ENCODE data around the gene COX6A2. TPM values are rescaled to one million over a fixed set of nuclear protein-coding genes. Genes with fewer than 3 reads are reported as not detected.
A peak's percentile ranks its signal among the peaks of the same experiment; 100 is the strongest.

COX6A2 gene
- total and polyA plus RNA-seq, 2 experiments from 2014 or later = 6.0 TPM; not detected in 1

DNA sequence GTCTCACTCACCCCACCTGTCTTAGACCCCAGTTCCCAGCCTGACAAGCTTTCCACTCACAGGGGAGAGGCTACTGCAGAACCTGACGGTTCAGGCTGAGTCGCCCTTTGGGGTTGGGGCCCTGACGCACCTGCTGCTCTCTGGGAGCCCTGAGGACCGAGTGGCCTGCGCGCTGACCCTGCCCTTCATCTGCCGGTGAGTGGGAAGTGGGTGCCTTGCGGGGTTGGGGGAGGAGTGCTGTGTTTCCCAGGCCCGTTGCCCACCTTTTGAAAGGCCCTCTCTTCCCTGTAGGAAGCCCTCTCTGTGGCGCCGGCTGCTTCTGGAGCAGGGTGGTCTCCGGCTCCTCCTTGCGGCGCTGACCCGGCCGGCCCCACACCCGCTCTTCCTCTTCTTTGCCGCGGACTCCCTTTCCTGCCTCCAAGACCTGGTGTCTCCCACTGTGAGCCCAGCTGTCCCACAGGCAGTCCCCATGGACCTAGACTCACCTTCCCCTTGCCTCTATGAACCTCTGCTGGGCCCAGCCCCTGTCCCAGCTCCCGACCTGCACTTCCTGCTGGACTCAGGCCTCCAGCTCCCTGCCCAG, 37.7 kb upstream of the COX6A2 start:
- no peak overlapping the region for H3K4me3 Mint-ChIP-seq
- no peaks in the 10 kb centered on the region; the same call in 2 of the 3 replicates for H3K4me1 Mint-ChIP-seq
- no peak for ATAC-seq

More for the DNA sequence above, 37.7 kb upstream of the COX6A2 start:
- Histone ChIP-seq H3K9me2 (ENCODE audit: insufficient read depth) (no peaks in the 10 kb centered on the region), H2AFZ (no peak overlapping the region), H4K20me1 (replicated peaks; ENCODE audit: insufficient read depth) (no peaks in the 10 kb centered on the region; the same call in 1 of the 2 replicates), H3K4me2 (no peak overlapping the region), H3F3A (replicated peaks; ENCODE audit: low read depth) (no peaks in the 10 kb centered on the region), H3K36me3 (ENCODE audit: insufficient read depth) (no peaks in the 10 kb centered on the region; the same call in 1 of the 2 replicates), H3K4me3 (no peak overlapping the region), H3K4me1 (ENCODE audit: insufficient read depth) (no peaks in the 10 kb centered on the region), H3K27me3 (ENCODE audit: insufficient read depth) (peaks cover 5% of the 10 kb centered on the region; the same call in 1 of the 2 replicates), H3K79me2 (replicated peaks; ENCODE audit: insufficient read depth) (no peaks in the 10 kb centered on the region), H3K27ac (ENCODE audit: low read depth) (no peak overlapping the region)
- Mint-ChIP-seq H3K9me3 (no peaks in the 10 kb centered on the region; the same call in 2 of the 3 replicates), H3K27me3 (ENCODE audit: insufficient read depth, low read depth, poor library complexity) (peaks cover 5% of the 10 kb centered on the region), H3K27ac (0 out of 2 replicates have a peak overlapping the region, but pooled peaks have one; percentile 40), H3K36me3 (ENCODE audit: low read depth) (peaks cover 29% of the 10 kb centered on the region)
- DNase-seq (ENCODE audit: low spot score) = no peak
- TF ChIP-seq CREB1 (CRISPR knock-in tag; IDR thresholded peaks at IDR 0.05; ENCODE audit: low read depth) = no peak
- no peak for TF ChIP-seq ZNF114 (CRISPR knock-in tag; IDR thresholded peaks at IDR 0.05)
- TF ChIP-seq POLR2AphosphoS5 (IDR thresholded peaks at IDR 0.05; ENCODE audit: low read depth) = no peak
- no peak for TF ChIP-seq NANOG (IDR thresholded peaks at IDR 0.05; ENCODE audit: borderline replicate concordance)
- TF ChIP-seq CTCF (conservative IDR thresholded peaks at IDR 0.05; ENCODE audit: low read depth in 2 of 2) = no peak
- TF ChIP-seq, protein P1, sequence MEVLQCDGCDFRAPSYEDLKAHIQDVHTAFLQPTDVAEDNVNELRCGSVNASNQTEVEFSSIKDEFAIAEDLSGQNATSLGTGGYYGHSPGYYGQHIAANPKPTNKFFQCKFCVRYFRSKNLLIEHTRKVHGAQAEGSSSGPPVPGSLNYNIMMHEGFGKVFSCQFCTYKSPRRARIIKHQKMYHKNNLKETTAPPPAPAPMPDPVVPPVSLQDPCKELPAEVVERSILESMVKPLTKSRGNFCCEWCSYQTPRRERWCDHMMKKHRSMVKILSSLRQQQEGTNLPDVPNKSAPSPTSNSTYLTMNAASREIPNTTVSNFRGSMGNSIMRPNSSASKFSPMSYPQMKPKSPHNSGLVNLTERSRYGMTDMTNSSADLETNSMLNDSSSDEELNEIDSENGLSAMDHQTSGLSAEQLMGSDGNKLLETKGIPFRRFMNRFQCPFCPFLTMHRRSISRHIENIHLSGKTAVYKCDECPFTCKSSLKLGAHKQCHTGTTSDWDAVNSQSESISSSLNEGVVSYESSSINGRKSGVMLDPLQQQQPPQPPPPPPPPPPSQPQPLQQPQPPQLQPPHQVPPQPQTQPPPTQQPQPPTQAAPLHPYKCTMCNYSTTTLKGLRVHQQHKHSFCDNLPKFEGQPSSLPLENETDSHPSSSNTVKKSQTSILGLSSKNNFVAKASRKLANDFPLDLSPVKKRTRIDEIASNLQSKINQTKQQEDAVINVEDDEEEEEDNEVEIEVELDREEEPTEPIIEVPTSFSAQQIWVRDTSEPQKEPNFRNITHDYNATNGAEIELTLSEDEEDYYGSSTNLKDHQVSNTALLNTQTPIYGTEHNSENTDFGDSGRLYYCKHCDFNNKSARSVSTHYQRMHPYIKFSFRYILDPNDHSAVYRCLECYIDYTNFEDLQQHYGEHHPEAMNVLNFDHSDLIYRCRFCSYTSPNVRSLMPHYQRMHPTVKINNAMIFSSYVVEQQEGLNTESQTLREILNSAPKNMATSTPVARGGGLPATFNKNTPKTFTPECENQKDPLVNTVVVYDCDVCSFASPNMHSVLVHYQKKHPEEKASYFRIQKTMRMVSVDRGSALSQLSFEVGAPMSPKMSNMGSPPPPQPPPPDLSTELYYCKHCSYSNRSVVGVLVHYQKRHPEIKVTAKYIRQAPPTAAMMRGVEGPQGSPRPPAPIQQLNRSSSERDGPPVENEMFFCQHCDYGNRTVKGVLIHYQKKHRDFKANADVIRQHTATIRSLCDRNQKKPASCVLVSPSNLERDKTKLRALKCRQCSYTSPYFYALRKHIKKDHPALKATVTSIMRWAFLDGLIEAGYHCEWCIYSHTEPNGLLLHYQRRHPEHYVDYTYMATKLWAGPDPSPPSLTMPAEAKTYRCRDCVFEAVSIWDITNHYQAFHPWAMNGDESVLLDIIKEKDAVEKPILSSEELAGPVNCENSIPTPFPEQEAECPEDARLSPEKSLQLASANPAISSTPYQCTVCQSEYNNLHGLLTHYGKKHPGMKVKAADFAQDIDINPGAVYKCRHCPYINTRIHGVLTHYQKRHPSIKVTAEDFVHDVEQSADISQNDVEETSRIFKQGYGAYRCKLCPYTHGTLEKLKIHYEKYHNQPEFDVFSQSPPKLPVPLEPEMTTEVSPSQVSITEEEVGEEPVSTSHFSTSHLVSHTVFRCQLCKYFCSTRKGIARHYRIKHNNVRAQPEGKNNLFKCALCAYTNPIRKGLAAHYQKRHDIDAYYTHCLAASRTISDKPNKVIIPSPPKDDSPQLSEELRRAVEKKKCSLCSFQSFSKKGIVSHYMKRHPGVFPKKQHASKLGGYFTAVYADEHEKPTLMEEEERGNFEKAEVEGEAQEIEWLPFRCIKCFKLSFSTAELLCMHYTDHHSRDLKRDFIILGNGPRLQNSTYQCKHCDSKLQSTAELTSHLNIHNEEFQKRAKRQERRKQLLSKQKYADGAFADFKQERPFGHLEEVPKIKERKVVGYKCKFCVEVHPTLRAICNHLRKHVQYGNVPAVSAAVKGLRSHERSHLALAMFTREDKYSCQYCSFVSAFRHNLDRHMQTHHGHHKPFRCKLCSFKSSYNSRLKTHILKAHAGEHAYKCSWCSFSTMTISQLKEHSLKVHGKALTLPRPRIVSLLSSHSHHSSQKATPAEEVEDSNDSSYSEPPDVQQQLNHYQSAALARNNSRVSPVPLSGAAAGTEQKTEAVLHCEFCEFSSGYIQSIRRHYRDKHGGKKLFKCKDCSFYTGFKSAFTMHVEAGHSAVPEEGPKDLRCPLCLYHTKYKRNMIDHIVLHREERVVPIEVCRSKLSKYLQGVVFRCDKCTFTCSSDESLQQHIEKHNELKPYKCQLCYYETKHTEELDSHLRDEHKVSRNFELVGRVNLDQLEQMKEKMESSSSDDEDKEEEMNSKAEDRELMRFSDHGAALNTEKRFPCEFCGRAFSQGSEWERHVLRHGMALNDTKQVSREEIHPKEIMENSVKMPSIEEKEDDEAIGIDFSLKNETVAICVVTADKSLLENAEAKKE (CRISPR knock-in tag; IDR thresholded peaks at IDR 0.05) = no peak
- no peak for TF ChIP-seq EZH2phosphoT487 (IDR thresholded peaks at IDR 0.05; ENCODE audit: unreplicated experiment)
- TF ChIP-seq EZH2 (IDR thresholded peaks at IDR 0.05; ENCODE audit: low read depth, unreplicated experiment) = no peak

All from GM23338 (cell line).